HepG2 (cell line): ENCODE results near the gene EFEMP2. TPM values are rescaled to one million over a fixed set of nuclear protein-coding genes. Genes with fewer than 3 reads are reported as not detected.

ENCODE experiments used
- BRF2 ChIP-seq: sonication (generic); formaldehyde crosslinking; IDR thresholded peaks from 2 replicates; pipeline ENCODE4 v1.8.1; 2022; ENCODE audit warnings: mild to moderate bottlenecking, missing genetic modification reagents
- CAMTA2 ChIP-seq: sonication (generic); formaldehyde crosslinking; IDR thresholded peaks from 2 replicates; pipeline ENCODE4 v1.4.0; 2020; ENCODE audit warnings: mild to moderate bottlenecking, missing genetic modification reagents, borderline replicate concordance
- ELF1 ChIP-seq: sonication (generic); formaldehyde crosslinking; IDR thresholded peaks from 2 replicates; pipeline ENCODE4 v1.4.0; 2020; ENCODE audit warnings: missing genetic modification reagents
- RFX5 ChIP-seq: IDR thresholded peaks from 2 replicates; pipeline ENCODE4 v1.6.1; 2011; ENCODE audit warnings: low read depth, low read length, improper control_type of control experiment
- TRAFD1 ChIP-seq: sonication (generic); formaldehyde crosslinking; IDR thresholded peaks from 2 replicates; pipeline ENCODE4 v1.5.1; 2020; ENCODE audit warnings: missing genetic modification reagents, mild to moderate bottlenecking, borderline replicate concordance
- ZHX1 ChIP-seq: sonication (generic); formaldehyde crosslinking; IDR thresholded peaks from 2 replicates; pipeline ENCODE4 v1.8.1; 2022; ENCODE audit warnings: low read depth, mild to moderate bottlenecking, missing genetic modification reagents
- ZNF282 ChIP-seq: fragments of 450-650 bp; IDR thresholded peaks from 2 replicates; pipeline ENCODE4 v1.6.1; 2018; ENCODE audit not compliant: partially characterized antibody
- ZNF598 ChIP-seq: sonication (generic); formaldehyde crosslinking; IDR thresholded peaks from 2 replicates; pipeline ENCODE4 v1.5.1; 2020; ENCODE audit warnings: mild to moderate bottlenecking, missing genetic modification reagents, borderline replicate concordance
- ZNF609 ChIP-seq: sonication (generic); formaldehyde crosslinking; IDR thresholded peaks from 2 replicates; pipeline ENCODE4 v1.4.0; 2020; ENCODE audit warnings: mild to moderate bottlenecking, missing genetic modification reagents, borderline replicate concordance
- polyA plus RNA-seq, 8 experiments: library from polyadenylated mRNA; depleted of rRNA in 3 of 8; stranded (reverse) in 7 of 8; unstranded in 1 of 8; fragments of >200 nt; fragmentation: Illumina TruSeq in 4 of 8; extraction: Trizol in 4 of 8; gene quantifications; 2 replicates each; pipeline versions ENCODE4 v1.2.1 to v1.2.3, GENCODE V29; 2011 to 2016; ENCODE audit warnings: low read depth in 4 of 8, missing spikeins in 1 of 8, mixed read lengths in 1 of 8; ENCODE audit not compliant: insufficient read depth in 1 of 8
- total RNA-seq, 5 experiments: library from RNA; depleted of rRNA; stranded (reverse); fragments of >200 nt; fragmentation: Illumina TruSeq; extraction: Trizol; gene quantifications; 2 replicates each; pipeline ENCODE4 v1.2.3, GENCODE V29; 2016; ENCODE audit warnings: low read depth in 1 of 5
- TF ChIP-seq, protein P1 (sequence below): sonication (generic); formaldehyde crosslinking; IDR thresholded peaks from 2 replicates; pipeline ENCODE4 v1.8.1; 2023; ENCODE audit warnings: mild to moderate bottlenecking, missing genetic modification reagents
- TF ChIP-seq, protein P2 (sequence below): sonication (generic); formaldehyde crosslinking; IDR thresholded peaks from 2 replicates; pipeline ENCODE4 v1.5.0; 2020; ENCODE audit warnings: mild to moderate bottlenecking, missing genetic modification reagents
- TF ChIP-seq, protein P3 (sequence below): sonication (generic); formaldehyde crosslinking; conservative IDR thresholded peaks from 2 replicates; pipeline ENCODE4 v1.4.0; 2020; ENCODE audit warnings: missing genetic modification reagents

The EFEMP2 gene
- total and polyA plus RNA-seq, 2 of the 13 experiments (the other 11 are each of a cell fraction or from before 2014, with no cell fraction given) = 7.4 to 29.7 TPM

GRCh38 chr11:65890324-65891218 is 18.0 kb upstream of the EFEMP2 start, which contains the start of gene CCDC85B (continued):
- 0 out of 2 replicates have a peak, but pooled peaks have one; percentile 19 for TF ChIP-seq RFX5
- TF ChIP-seq TRAFD1 = no peak
- TF ChIP-seq ELF1 = no peak
- TF ChIP-seq ZHX1 (CRISPR knock-in tag) = 0 out of 2 replicates have a peak, but pooled peaks have one; percentile 21
- TF ChIP-seq ZNF598 (CRISPR knock-in tag) = no peak
- peak; percentile 92 for TF ChIP-seq BRF2 (CRISPR knock-in tag)
- TF ChIP-seq, protein P1, sequence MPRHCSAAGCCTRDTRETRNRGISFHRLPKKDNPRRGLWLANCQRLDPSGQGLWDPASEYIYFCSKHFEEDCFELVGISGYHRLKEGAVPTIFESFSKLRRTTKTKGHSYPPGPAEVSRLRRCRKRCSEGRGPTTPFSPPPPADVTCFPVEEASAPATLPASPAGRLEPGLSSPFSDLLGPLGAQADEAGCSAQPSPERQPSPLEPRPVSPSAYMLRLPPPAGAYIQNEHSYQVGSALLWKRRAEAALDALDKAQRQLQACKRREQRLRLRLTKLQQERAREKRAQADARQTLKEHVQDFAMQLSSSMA (CRISPR knock-in tag) = peak; percentile 92
- TF ChIP-seq, protein P2, sequence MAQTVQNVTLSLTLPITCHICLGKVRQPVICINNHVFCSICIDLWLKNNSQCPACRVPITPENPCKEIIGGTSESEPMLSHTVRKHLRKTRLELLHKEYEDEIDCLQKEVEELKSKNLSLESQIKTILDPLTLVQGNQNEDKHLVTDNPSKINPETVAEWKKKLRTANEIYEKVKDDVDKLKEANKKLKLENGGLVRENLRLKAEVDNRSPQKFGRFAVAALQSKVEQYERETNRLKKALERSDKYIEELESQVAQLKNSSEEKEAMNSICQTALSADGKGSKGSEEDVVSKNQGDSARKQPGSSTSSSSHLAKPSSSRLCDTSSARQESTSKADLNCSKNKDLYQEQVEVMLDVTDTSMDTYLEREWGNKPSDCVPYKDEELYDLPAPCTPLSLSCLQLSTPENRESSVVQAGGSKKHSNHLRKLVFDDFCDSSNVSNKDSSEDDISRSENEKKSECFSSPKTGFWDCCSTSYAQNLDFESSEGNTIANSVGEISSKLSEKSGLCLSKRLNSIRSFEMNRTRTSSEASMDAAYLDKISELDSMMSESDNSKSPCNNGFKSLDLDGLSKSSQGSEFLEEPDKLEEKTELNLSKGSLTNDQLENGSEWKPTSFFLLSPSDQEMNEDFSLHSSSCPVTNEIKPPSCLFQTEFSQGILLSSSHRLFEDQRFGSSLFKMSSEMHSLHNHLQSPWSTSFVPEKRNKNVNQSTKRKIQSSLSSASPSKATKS = no peak
- TF ChIP-seq CAMTA2 (CRISPR knock-in tag) = no peak
- TF ChIP-seq ZNF282 = no peak
- TF ChIP-seq ZNF609 (CRISPR knock-in tag) = no peak
- TF ChIP-seq, protein P3, sequence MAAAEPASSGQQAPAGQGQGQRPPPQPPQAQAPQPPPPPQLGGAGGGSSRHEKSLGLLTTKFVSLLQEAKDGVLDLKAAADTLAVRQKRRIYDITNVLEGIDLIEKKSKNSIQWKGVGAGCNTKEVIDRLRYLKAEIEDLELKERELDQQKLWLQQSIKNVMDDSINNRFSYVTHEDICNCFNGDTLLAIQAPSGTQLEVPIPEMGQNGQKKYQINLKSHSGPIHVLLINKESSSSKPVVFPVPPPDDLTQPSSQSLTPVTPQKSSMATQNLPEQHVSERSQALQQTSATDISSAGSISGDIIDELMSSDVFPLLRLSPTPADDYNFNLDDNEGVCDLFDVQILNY (CRISPR knock-in tag) = no peak
